Thyroid gland (tissue), 4 donors: ENCODE data around the gene SMG1.

Source experiments
- CTCF ChIP-seq, 6 experiments: fragments of 200-600 bp in 3 of 6; fragments of 450-650 bp in 3 of 6; sonication (generic) in 3 of 6; IDR thresholded peaks; one replicate each; pipeline ENCODE4 v1.5.1; 2016 to 2019; ENCODE audit warnings: antibody characterized with exemption in 6 of 6, mild to moderate bottlenecking in 2 of 6, inconsistent platforms in 1 of 6, moderate library complexity in 1 of 6
- POLR2A ChIP-seq, 2 donors: fragments of 450-650 bp; IDR thresholded peaks; one replicate each; pipeline ENCODE4 v1.6.1; 2017; ENCODE audit warnings: antibody characterized with exemption in 2 of 2, mild to moderate bottlenecking in 2 of 2, moderate library complexity in 1 of 2

- no peak for TF ChIP-seq CTCF (IDR thresholded peaks at IDR 0.05)
- TF ChIP-seq POLR2A (IDR thresholded peaks at IDR 0.05): no peak
Measured at GRCh38 chr16:18945233-18945632, 19.0 kb upstream of the SMG1 start.
